HUES6 (cell line): Measurements from ENCODE around the gene ZBTB33.

ENCODE experiments used
- H3K27ac ChIP-seq: 2 replicates; pipeline ENCODE4 v1.7.0; 2013; ENCODE audit warnings: low read depth, mild to moderate bottlenecking, low read length, inconsistent platforms
- H3K27me3 ChIP-seq: 2 replicates; pipeline ENCODE4 v1.6.1; 2013; ENCODE audit warnings: low read length; ENCODE audit not compliant: control insufficient read depth, insufficient read depth
- H3K36me3 ChIP-seq: 2 replicates; pipeline ENCODE4 v1.6.1; 2013; ENCODE audit warnings: low read length; ENCODE audit not compliant: control insufficient read depth, insufficient read depth
- H3K4me1 ChIP-seq: 2 replicates; pipeline ENCODE4 v1.6.1; 2013; ENCODE audit warnings: low read length; ENCODE audit not compliant: control insufficient read depth, insufficient read depth
- H3K4me3 ChIP-seq: 2 replicates; pipeline ENCODE4 v1.5.1; 2013; ENCODE audit warnings: low read depth, low read length
- H3K9ac ChIP-seq: one replicate; pipeline ENCODE4 v1.6.1; 2013; ENCODE audit warnings: mild to moderate bottlenecking, low read length
- H3K9me3 ChIP-seq: 2 replicates; pipeline ENCODE4 v1.6.1; 2013; ENCODE audit warnings: low read depth, low read length; ENCODE audit not compliant: control insufficient read depth, insufficient read depth

Gene ZBTB33, protein sequence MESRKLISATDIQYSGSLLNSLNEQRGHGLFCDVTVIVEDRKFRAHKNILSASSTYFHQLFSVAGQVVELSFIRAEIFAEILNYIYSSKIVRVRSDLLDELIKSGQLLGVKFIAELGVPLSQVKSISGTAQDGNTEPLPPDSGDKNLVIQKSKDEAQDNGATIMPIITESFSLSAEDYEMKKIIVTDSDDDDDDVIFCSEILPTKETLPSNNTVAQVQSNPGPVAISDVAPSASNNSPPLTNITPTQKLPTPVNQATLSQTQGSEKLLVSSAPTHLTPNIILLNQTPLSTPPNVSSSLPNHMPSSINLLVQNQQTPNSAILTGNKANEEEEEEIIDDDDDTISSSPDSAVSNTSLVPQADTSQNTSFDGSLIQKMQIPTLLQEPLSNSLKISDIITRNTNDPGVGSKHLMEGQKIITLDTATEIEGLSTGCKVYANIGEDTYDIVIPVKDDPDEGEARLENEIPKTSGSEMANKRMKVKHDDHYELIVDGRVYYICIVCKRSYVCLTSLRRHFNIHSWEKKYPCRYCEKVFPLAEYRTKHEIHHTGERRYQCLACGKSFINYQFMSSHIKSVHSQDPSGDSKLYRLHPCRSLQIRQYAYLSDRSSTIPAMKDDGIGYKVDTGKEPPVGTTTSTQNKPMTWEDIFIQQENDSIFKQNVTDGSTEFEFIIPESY

DNA sequence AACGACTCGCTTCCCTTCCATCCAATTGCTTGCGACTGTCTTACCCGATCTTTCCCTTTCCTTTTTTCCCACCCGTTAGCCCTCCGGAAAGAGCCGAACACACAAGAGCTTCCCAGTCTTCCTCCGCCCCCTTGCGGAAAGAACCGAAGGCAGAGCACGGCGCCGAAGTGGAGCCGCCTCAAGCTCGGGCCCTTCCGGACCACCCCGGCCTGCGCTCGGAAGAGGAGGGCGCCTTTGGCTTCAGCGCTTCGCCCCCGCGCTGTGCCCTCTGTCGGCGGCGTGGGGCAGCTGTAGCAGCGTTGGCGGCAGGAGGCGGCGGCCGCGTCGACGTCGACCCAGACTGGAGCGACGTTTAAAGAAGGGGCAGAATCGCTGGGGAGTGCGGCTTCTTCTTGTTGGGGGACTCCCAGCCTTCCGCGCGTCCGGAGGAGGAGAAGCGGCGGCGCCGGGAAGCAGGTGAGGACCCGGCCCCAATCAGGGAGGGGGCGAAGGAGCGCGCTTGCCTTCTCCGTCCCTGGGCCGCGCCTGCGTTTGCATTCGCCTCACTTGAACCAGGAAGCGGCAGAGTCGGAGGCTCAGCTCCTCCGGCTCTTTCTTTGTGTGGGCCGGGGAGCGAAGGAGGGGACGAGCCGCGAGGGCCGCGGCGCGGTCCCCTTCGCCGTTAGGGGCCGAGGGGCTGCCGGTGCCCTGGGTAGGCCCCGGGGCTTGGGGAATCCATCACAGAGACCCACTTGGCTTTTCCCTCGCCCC, at the start of gene ZBTB33:
Gene ZBTB33 (plus strand): TSS at position 291 of the 750 bp plus-strand sequence. CDS start 2,604 bp downstream, outside the sequence.
- H3K27me3 ChIP-seq = peaks cover 28% of the 10 kb centered on the region
- peak within 1 kb of the TSS; percentile 90 for H3K4me3 ChIP-seq
- H3K4me1 ChIP-seq = peaks cover 8% of the 10 kb centered on the region
- peak within 1 kb of the TSS; percentile 90 for H3K27ac ChIP-seq
- H3K9ac ChIP-seq = peak within 1 kb of the TSS; percentile 93
- no peaks in the 10 kb centered on the region for H3K9me3 ChIP-seq
- H3K36me3 ChIP-seq = peaks cover 24% of the 10 kb centered on the region

GRCh38 chrX:120200851-120201250, 49.8 kb upstream of the ZBTB33 start:
- Histone ChIP-seq H3K27ac (no peak overlapping the region), H3K36me3 (no peaks in the 10 kb centered on the region), H3K4me3 (no peak overlapping the region), H3K9me3 (no peaks in the 10 kb centered on the region), H3K4me1 (peaks cover 4% of the 10 kb centered on the region; the same call in 1 of the 2 replicates), H3K27me3 (no peaks in the 10 kb centered on the region), H3K9ac (no peak overlapping the region)

DNA sequence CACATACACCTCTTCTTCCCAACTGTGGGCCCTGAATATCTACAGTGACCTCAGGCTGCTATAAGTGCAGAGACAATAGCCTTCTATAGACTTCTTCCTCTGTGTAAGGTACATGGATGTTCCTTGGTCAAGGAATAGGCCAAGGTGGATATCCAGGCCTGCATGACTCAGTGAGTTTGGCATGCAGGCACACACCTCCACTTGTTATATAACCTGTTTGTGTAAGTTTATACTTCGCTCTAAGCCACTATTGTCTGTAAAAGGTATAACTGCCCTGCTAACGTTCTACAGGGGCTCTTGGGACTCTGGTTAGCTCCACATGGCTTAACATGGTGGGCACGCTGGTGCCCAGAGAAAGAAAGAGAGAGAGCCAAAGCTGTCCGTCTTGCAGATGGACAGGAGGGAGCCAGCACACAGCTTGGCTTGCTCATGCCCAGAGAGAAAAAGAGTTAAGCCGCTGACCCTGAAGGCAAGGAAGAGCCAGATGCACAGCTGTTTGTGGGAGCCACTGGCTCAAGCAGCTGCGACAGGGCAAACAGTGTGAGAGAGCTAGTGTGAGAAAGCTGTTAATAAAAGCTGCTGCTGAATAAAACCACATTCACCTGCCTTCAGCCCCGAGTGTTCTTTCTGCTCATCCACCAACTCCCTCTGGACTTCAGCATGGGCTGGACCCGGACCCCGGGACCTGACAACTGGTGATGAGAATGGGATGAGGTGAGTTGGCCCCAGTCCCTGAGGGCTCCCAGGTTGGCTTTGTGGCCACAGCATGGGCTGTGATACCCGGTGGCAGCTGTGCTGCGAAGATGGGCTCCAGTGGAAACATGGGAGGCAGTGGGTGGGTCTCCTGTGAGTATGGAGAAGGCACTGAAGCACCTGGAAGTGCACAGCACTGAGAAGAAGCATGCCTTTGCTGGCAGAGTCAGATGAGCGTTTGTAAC, 44.5 kb upstream of the ZBTB33 start:
- Histone ChIP-seq H3K36me3 (no peaks in the 10 kb centered on the region), H3K9me3 (no peaks in the 10 kb centered on the region), H3K27ac (no peak overlapping the region), H3K27me3 (no peaks in the 10 kb centered on the region), H3K4me1 (no peaks in the 10 kb centered on the region), H3K4me3 (no peak overlapping the region), H3K9ac (no peak overlapping the region)

DNA sequence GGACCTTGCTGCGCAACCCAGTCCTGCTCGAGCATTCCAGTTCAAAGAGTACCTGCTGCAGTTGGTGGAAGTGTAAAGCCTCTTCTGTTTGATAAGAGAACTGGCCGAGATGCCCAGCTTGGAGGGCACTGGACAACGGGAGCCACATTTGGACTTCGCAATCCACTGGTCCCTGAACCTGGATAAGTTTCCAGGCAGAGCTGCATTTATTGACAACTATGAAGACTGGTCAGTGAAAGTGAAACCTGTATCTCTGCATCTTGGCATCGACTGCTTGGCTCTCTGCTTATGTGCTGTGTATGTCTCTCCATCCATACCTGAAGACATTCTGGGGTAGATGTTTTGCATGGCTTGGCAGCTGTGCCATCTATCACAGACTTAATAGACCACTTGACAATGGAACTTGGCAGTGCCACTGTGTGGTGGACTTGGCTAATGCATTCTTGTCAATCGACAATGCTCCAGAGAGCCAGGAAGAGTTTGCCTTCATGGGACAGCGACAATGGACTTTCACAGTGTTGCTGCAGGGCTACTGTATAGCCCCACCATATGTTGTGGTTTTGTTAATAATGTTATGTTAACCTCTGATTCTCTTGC, 43.5 kb upstream of the ZBTB33 start:
- H3K36me3 ChIP-seq = no peaks in the 10 kb centered on the region
- no peaks in the 10 kb centered on the region for H3K4me1 ChIP-seq
- H3K27ac ChIP-seq = no peak overlapping the region
- no peak overlapping the region for H3K9ac ChIP-seq
- H3K4me3 ChIP-seq = no peak overlapping the region
- no peaks in the 10 kb centered on the region for H3K9me3 ChIP-seq
- H3K27me3 ChIP-seq = no peaks in the 10 kb centered on the region

DNA sequence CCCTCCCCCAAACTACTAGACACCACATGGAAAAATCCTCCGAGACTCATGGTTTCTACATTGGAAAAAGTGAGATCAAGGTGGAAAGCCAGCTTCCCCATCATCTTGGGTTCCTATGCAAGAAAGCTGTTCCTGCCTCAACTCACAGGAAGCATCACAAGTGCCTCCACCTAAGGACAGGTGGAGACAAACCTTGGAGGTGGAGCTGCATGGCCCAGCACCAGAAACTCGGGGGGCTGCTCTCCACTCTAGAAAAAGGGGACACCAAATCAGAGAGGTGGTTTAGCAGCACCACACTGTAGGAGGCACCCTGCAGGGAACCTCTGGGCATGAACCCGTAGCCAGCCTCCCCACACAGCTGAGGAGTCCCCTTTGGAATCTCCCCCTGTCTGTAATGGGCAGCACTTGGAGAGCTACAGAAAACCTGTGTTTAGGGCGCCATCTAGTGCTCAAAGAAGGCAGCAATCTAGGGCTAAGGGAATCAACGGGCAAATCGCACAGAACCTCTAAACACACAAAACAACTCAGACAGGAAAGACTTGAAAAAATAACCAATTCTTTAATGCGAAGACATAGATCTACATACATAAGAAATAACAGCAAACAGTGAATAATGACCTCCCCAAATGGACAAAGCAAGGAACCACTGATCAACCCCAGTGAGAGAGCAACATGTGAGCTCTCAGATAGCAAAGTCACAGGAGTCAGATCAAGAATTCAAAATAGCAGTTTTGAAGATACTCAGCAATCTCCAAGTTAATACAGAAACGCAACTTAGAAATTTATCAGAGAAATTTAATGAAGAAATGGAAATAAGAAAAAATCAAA, 37.0 kb upstream of the ZBTB33 start:
- Histone ChIP-seq H3K27ac (no peak overlapping the region), H3K36me3 (no peaks in the 10 kb centered on the region), H3K9ac (no peak overlapping the region), H3K27me3 (no peaks in the 10 kb centered on the region), H3K4me1 (peaks cover 2% of the 10 kb centered on the region; the same call in 1 of the 2 replicates), H3K4me3 (no peak overlapping the region), H3K9me3 (no peaks in the 10 kb centered on the region)

DNA sequence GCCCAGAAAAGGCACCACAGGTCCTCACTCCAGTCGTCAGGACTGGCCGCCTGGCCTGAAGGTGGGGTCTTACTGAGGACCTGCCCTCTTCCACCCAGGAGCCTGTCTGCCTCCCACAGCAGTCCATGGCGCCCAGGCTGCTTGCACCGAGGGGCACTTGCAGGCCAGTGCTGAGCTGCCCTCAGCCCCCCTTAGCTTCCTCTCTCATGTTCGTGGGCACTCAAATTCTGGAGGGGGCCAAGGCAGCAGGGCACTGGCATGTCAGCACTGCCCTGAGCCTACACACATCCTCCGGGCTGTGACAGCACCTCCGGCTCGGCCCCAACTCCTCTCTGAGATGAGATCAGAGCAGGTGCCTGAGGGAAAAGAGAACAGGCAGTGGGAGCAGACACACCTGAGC, 27.2 kb upstream of the ZBTB33 start:
- Histone ChIP-seq H3K27ac (no peak overlapping the region), H3K4me3 (no peak overlapping the region), H3K27me3 (no peaks in the 10 kb centered on the region), H3K9me3 (no peaks in the 10 kb centered on the region), H3K4me1 (peaks cover 5% of the 10 kb centered on the region; the same call in 1 of the 2 replicates), H3K9ac (no peak overlapping the region), H3K36me3 (peaks cover 11% of the 10 kb centered on the region; the same call in 1 of the 2 replicates)

- peaks cover 11% of the 10 kb centered on the region; the same call in 1 of the 2 replicates for H3K36me3 ChIP-seq
- H3K9ac ChIP-seq = no peak overlapping the region
- no peaks in the 10 kb centered on the region for H3K27me3 ChIP-seq
- no peak overlapping the region for H3K27ac ChIP-seq
- H3K4me3 ChIP-seq = no peak overlapping the region
- peaks cover 7% of the 10 kb centered on the region; the same call in 1 of the 2 replicates for H3K4me1 ChIP-seq
- H3K9me3 ChIP-seq = no peaks in the 10 kb centered on the region
These were observed 26.2 kb upstream of the ZBTB33 start for GRCh38 chrX:120224388-120224787.

DNA sequence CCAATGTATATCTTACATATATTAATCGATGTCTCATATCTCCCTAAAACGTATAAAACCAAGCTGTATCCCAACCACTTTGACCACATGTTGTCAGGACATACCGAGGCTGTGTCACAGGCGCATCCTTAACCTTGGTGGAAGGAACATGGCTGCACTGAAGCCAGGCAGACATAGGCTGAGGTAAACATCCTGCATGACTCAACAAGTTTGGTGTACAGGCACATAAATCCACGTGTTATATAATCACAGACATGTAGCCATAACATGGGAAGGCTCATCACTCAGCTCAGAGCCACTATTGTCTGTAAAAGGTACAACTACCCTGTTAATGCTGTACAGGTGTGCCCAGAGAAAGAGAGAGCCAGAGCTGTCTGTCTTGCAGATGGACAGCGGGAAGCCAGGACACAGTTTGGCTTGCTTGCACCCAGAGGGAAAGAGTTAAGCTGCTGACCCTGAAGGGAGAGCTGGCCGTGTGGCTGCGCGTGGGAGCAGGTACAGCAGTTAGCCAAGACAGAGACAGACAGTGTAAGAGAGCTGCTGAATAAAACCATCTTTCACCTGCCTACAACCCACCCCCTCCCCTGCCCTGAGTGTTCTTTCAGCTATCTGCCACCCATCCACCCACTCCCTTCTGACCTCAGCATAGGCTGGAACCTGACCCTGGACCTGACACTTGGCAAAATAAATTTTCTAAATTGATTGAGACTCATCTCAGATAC, 22.3 kb upstream of the ZBTB33 start:
- H3K4me3 ChIP-seq = no peak overlapping the region

DNA sequence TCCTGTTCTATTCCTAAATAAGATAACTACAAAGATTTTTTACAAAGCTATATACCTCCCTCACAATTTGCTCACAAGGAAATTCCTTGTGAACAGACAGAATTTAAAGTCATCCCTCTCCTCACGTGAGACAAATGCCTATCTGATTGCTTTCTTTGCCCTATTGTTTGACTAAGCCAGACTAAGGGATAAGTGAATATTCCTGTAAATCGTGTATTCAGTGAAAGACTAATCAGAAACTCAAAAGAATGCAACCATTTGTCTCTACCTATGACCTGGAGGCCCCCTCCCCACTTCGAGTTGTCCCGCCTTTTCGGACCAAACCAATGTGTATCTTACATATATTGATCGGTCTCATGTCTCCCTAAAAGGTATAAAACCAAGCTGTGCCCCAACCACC, 15.3 kb upstream of the ZBTB33 start:
- H3K9ac ChIP-seq = peak overlapping the region; percentile 29
- H3K36me3 ChIP-seq = peaks cover 3% of the 10 kb centered on the region; the same call in 1 of the 2 replicates
- peak overlapping the region; percentile 40; the same call in 1 of the 2 replicates for H3K27ac ChIP-seq
- H3K9me3 ChIP-seq = peaks cover 11% of the 10 kb centered on the region
- H3K4me1 ChIP-seq = peaks cover 27% of the 10 kb centered on the region
- no peak overlapping the region for H3K4me3 ChIP-seq
- no peaks in the 10 kb centered on the region for H3K27me3 ChIP-seq

More for the DNA sequence above, 22.3 kb upstream of the ZBTB33 start:
- no peak overlapping the region; the same call in 1 of the 2 replicates for H3K27ac ChIP-seq
- peak overlapping the region; percentile 25 for H3K9ac ChIP-seq
- H3K27me3 ChIP-seq = no peaks in the 10 kb centered on the region
- H3K4me1 ChIP-seq = peaks cover 7% of the 10 kb centered on the region; the same call in 1 of the 2 replicates
- peaks cover 14% of the 10 kb centered on the region for H3K9me3 ChIP-seq
- H3K36me3 ChIP-seq = peaks cover 8% of the 10 kb centered on the region; the same call in 1 of the 2 replicates
